H1 (cell line): ENCODE measurements around the gene MYO1A. TPM values are rescaled to one million over a fixed set of nuclear protein-coding genes. Genes with fewer than 3 reads are reported as not detected.
"Not testable (repeated sequence)": the region's sequence is repeated elsewhere in the genome, so short reads cannot be mapped to it uniquely, and the experiment has no call there.

Experiments
- CTCF ChIA-PET: fragments of 300-600 bp; sonication (Branson Sonifier 250); formaldehyde crosslinking; loops from one replicate; lab custom pipeline; 2021; ENCODE audit not compliant: partially characterized antibody; lab: Charles Lee
- POLR2A ChIA-PET: fragments of 300-600 bp; sonication (Branson Sonifier 250); formaldehyde crosslinking; loops from one replicate; lab custom pipeline; 2021; ENCODE audit warnings: inconsistent platforms; ENCODE audit not compliant: partially characterized antibody; lab: Charles Lee
- DNase-seq, 2 experiments: peaks; one replicate each; pipeline versions ENCODE4 v3.0.0 to v3.0.0-alpha.2; 2010 to 2022; ENCODE audit warnings: low spot score in 2 of 2, low read depth in 1 of 2, mixed read lengths in 1 of 2
- FAIRE-seq: peaks from 2 replicates; lab custom pipeline; 2011; peaks lifted over from hg19 to GRCh38; lab: Jason Lieb, UNC
- H2AFZ ChIP-seq: 2 replicates; pipeline ENCODE4 v1.8.1; 2012; ENCODE audit warnings: low read length, inconsistent platforms
- H2AK5ac ChIP-seq: 2 replicates; pipeline ENCODE4 v1.6.1; 2013; ENCODE audit warnings: low read depth, low read length
- H2BK120ac ChIP-seq: replicated peaks from 2 replicates; pipeline ENCODE3; 2013; ENCODE audit warnings: low read depth, low read length, inconsistent platforms
- H2BK12ac ChIP-seq: 2 replicates; pipeline ENCODE4 v1.6.1; 2013; ENCODE audit warnings: low read depth, low read length
- H2BK15ac ChIP-seq: 2 replicates; pipeline ENCODE4 v1.6.1; 2013; ENCODE audit warnings: low read length
- H2BK20ac ChIP-seq: 2 replicates; pipeline ENCODE4 v1.6.1; 2013; ENCODE audit warnings: low read length
- H2BK5ac ChIP-seq: 2 replicates; pipeline ENCODE4 v1.6.1; 2013; ENCODE audit warnings: low read depth, low read length
- H3K14ac ChIP-seq: 2 replicates; pipeline ENCODE4 v1.6.1; 2013; ENCODE audit warnings: inconsistent platforms; ENCODE audit not compliant: insufficient read length
- H3K18ac ChIP-seq: 2 replicates; pipeline ENCODE4 v1.6.1; 2013; ENCODE audit warnings: low read length; ENCODE audit errors: extremely low read depth
- H3K23ac ChIP-seq: 2 replicates; pipeline ENCODE4 v1.6.1; 2013; ENCODE audit warnings: inconsistent platforms; ENCODE audit not compliant: insufficient read length
- H3K23me2 ChIP-seq: 2 replicates; pipeline ENCODE4 v1.6.1; 2013; ENCODE audit warnings: low read depth, low read length
- H3K27ac ChIP-seq: 2 replicates; pipeline ENCODE4 v1.6.1; 2011; ENCODE audit warnings: low read depth, low read length, inconsistent platforms
- H3K27me3 ChIP-seq, 4 experiments: replicated peaks in 1 of 4; 1 replicate in 1 of 4; 2 replicates in 3 of 4; pipeline versions ENCODE4 v1.6.1 to v1.8.1; 2011 to 2013; ENCODE audit warnings: low read length in 3 of 4, mild to moderate bottlenecking in 3 of 4, inconsistent platforms in 2 of 4, mixed read lengths in 2 of 4, moderate library complexity in 1 of 4; ENCODE audit not compliant: control insufficient read depth in 3 of 4, insufficient read depth in 3 of 4; ENCODE audit errors: extremely low read depth in 1 of 4
- H3K36me3 ChIP-seq, 4 experiments: 2 replicates each; pipeline versions ENCODE4 v1.6.1 to v1.8.1; 2011 to 2013; ENCODE audit warnings: mild to moderate bottlenecking in 4 of 4, low read length in 3 of 4, moderate library complexity in 2 of 4, control low read depth in 1 of 4, inconsistent platforms in 1 of 4; ENCODE audit not compliant: insufficient read depth in 4 of 4, control insufficient read depth in 2 of 4
- H3K4ac ChIP-seq: replicated peaks from 2 replicates; pipeline ENCODE3; 2013; ENCODE audit warnings: low read length, low read depth, mixed read lengths, inconsistent platforms; ENCODE audit not compliant: insufficient read length
- H3K4me1 ChIP-seq, 4 experiments: replicated peaks in 1 of 4; 1 replicate in 1 of 4; 2 replicates in 3 of 4; pipeline versions ENCODE4 v1.6.1 to v1.8.1; 2011 to 2013; ENCODE audit warnings: low read length in 3 of 4, inconsistent platforms in 2 of 4, mixed read lengths in 1 of 4; ENCODE audit not compliant: insufficient read depth in 4 of 4, control insufficient read depth in 3 of 4
- H3K4me2 ChIP-seq, 2 experiments: 2 replicates each; pipeline versions ENCODE4 v1.6.1 to v1.8.1; 2011 to 2013; ENCODE audit warnings: low read depth in 2 of 2, low read length in 2 of 2, control low read depth in 1 of 2, inconsistent platforms in 1 of 2, mild to moderate bottlenecking in 1 of 2; ENCODE audit not compliant: insufficient read depth in 1 of 2
- H3K4me3 ChIP-seq, 4 experiments: fragments of 200-600, 300-600 bp in 1 of 4; sonication (generic), shearing (Covaris generic), sonication (Bioruptor Twin) in 1 of 4; 2 replicates each; pipeline versions ENCODE4 v1.5.1 to v1.8.1; 2011 to 2016; ENCODE audit warnings: low read length in 4 of 4, low read depth in 3 of 4, control low read depth in 2 of 4, inconsistent platforms in 2 of 4, mild to moderate bottlenecking in 2 of 4, mixed read lengths in 1 of 4, moderate library complexity in 1 of 4; ENCODE audit not compliant: insufficient read depth in 2 of 4; ENCODE audit errors: extremely low read depth in 1 of 4
- H3K56ac ChIP-seq: replicated peaks from 2 replicates; pipeline ENCODE3; 2013; ENCODE audit warnings: low read depth, mild to moderate bottlenecking, mixed read lengths, low read length, inconsistent platforms; ENCODE audit not compliant: insufficient read length
- H3K79me1 ChIP-seq: 2 replicates; pipeline ENCODE4 v1.6.1; 2013; ENCODE audit warnings: low read depth, low read length, control low read depth
- H3K79me2 ChIP-seq, 2 experiments: 2 replicates each; pipeline versions ENCODE4 v1.6.1 to v1.8.1; 2012 to 2013; ENCODE audit warnings: low read length in 2 of 2, mild to moderate bottlenecking in 2 of 2, inconsistent platforms in 1 of 2; ENCODE audit not compliant: insufficient read depth in 2 of 2, control insufficient read depth in 1 of 2
- H3K9ac ChIP-seq, 4 experiments: replicated peaks in 1 of 4; 1 replicate in 1 of 4; 2 replicates in 3 of 4; pipeline versions ENCODE4 v1.6.1 to v1.8.1; 2011 to 2013; ENCODE audit warnings: low read depth in 3 of 4, low read length in 3 of 4, control low read depth in 2 of 4, mild to moderate bottlenecking in 2 of 4, moderate library complexity in 2 of 4, inconsistent platforms in 1 of 4; ENCODE audit errors: extremely low read depth in 1 of 4
- H3K9me3 ChIP-seq, 2 experiments: 2 replicates each; pipeline versions ENCODE4 v1.6.1 to v1.8.1; 2012 to 2013; ENCODE audit warnings: mild to moderate bottlenecking in 2 of 2, moderate library complexity in 2 of 2, control low read depth in 1 of 2, inconsistent platforms in 1 of 2, low read depth in 1 of 2, low read length in 1 of 2, mixed read lengths in 1 of 2; ENCODE audit not compliant: insufficient read depth in 2 of 2
- H4K20me1 ChIP-seq, 2 experiments: replicated peaks in 1 of 2; 2 replicates each; pipeline versions ENCODE3 to v1.8.1; 2011 to 2013; ENCODE audit warnings: inconsistent platforms in 2 of 2, low read length in 2 of 2, mild to moderate bottlenecking in 1 of 2; ENCODE audit not compliant: insufficient read depth in 2 of 2, control insufficient read depth in 1 of 2
- H4K5ac ChIP-seq: 2 replicates; pipeline ENCODE4 v1.6.1; 2013; ENCODE audit warnings: low read length, low read depth, mixed read lengths, inconsistent platforms; ENCODE audit not compliant: insufficient read length
- H4K8ac ChIP-seq: 2 replicates; pipeline ENCODE4 v1.8.0; 2013; ENCODE audit warnings: mild to moderate bottlenecking, moderate library complexity, low read length, inconsistent platforms; ENCODE audit not compliant: insufficient read depth; ENCODE audit errors: extremely low read depth
- H4K91ac ChIP-seq: replicated peaks from 2 replicates; pipeline ENCODE3; 2013; ENCODE audit warnings: low read length, mixed read lengths, inconsistent platforms; ENCODE audit not compliant: insufficient read length
- CREB1 ChIP-seq: IDR thresholded peaks from 2 replicates; pipeline ENCODE4 v1.6.1; 2012; ENCODE audit warnings: inconsistent platforms
- GTF2F1 ChIP-seq: IDR thresholded peaks from 2 replicates; pipeline ENCODE4 v1.6.1; 2012; ENCODE audit warnings: low read depth, low read length, improper control_type of control experiment, borderline replicate concordance
- JUN ChIP-seq: IDR thresholded peaks from 2 replicates; pipeline ENCODE4 v1.6.1; 2011; ENCODE audit warnings: low read depth, mild to moderate bottlenecking, improper control_type of control experiment, low read length
- KDM1A ChIP-seq: fragments of 200-600, 300-600 bp; sonication (generic); IDR thresholded peaks from 2 replicates; pipeline ENCODE4 v1.7.1; 2016; ENCODE audit warnings: mild to moderate bottlenecking, low read length, borderline replicate concordance
- RAD21 ChIP-seq, 2 experiments: IDR thresholded peaks in 1 of 2; conservative IDR thresholded peaks in 1 of 2; 2 replicates each; pipeline ENCODE4 v1.6.1; 2011; ENCODE audit warnings: low read depth in 2 of 2, low read length in 2 of 2, improper control_type of control experiment in 1 of 2, inconsistent platforms in 1 of 2, mild to moderate bottlenecking in 1 of 2, moderate library complexity in 1 of 2
- SIX5 ChIP-seq: IDR thresholded peaks from 2 replicates; pipeline ENCODE4 v1.6.1; 2011; ENCODE audit warnings: mild to moderate bottlenecking, low read depth, low read length
- SP1 ChIP-seq: IDR thresholded peaks from 2 replicates; pipeline ENCODE4 v1.6.1; 2011; ENCODE audit warnings: low read depth, low read length
- TAF7 ChIP-seq: optimal IDR thresholded peaks from 2 replicates; pipeline ENCODE3; 2011; ENCODE audit warnings: low read depth, mild to moderate bottlenecking, inconsistent platforms, low read length, moderate library complexity, borderline replicate concordance
- WGBS, 2 experiments: shearing (Covaris generic) in 1 of 2; methylation state at CpG; one replicate each; pipeline versions ENCODE4 v1.1.6 to v1.1.7; 2013 to 2015; ENCODE audit warnings: low lambda C conversion rate in 2 of 2, mixed read lengths in 2 of 2, inconsistent platforms in 1 of 2, low coverage in 1 of 2, missing lambda C conversion rate in 1 of 2; ENCODE audit not compliant: insufficient replicate concordance in 2 of 2, insufficient coverage in 1 of 2, insufficient read length in 1 of 2; ENCODE audit errors: extremely low coverage in 1 of 2, missing lambda C conversion rate in 1 of 2; 5-methylcytosine and 5-hydroxymethylcytosine counted together
- polyA plus RNA-seq, 7 experiments: library from polyadenylated mRNA; depleted of rRNA in 3 of 7; stranded (reverse) in 5 of 7; unstranded in 2 of 7; fragments of >200 nt in 5 of 7; fragments of 200-250 nt in 2 of 7; gene quantifications; 1 replicate in 5 of 7; 2 replicates in 1 of 7; 4 replicates in 1 of 7; pipeline versions ENCODE4 v1.2.1 to v1.2.3, GENCODE V29; 2011 to 2013; ENCODE audit warnings: missing spikeins in 2 of 7, mixed read lengths in 2 of 7
- total RNA-seq: library from RNA; stranded (reverse); fragmentation: NEBNext Ultra II Directional; extraction: Animal tissue kit (Norgen Biotek cat#: 25700); gene quantifications from 2 replicates; pipeline ENCODE4 v1.2.1, GENCODE V29; 2021

MYO1A gene
- total and polyA plus RNA-seq, 2 of the 8 experiments (the other 6 are each of a cell fraction or from before 2014, with no cell fraction given) = 0.54 to 0.77 TPM

GRCh38 chr12:57025196-57025595, 24.7 kb downstream of the MYO1A start (continued):
- no peak for TF ChIP-seq KDM1A
- TF ChIP-seq TAF7 = no peak
- no peak for TF ChIP-seq SIX5
- TF ChIP-seq RAD21 (IDR thresholded peaks at IDR 0.05 in 1 of 2, conservative IDR thresholded peaks at IDR 0.05 in 1 of 2; ENCODE audit: low read depth in 2 of 2, low read length in 2 of 2) = no peak
- no peak for TF ChIP-seq GTF2F1
- TF ChIP-seq SP1 = no peak
- no peak for TF ChIP-seq CREB1
- TF ChIP-seq JUN = no peak

- H3K23me2 ChIP-seq, H2BK15ac ChIP-seq, H3K9me3 ChIP-seq, H3K4me2 ChIP-seq, H3K4ac ChIP-seq, H3K4me3 ChIP-seq, POLR2A ChIA-PET, H3K56ac ChIP-seq, H2AK5ac ChIP-seq, H2AFZ ChIP-seq, H4K91ac ChIP-seq, H3K18ac ChIP-seq, H2BK12ac ChIP-seq, H4K5ac ChIP-seq, H3K4me1 ChIP-seq, H3K14ac ChIP-seq, H2BK20ac ChIP-seq, H3K27me3 ChIP-seq, H4K8ac ChIP-seq, H3K23ac ChIP-seq, H3K79me1 ChIP-seq, H4K20me1 ChIP-seq, H2BK120ac ChIP-seq, FAIRE-seq, H3K27ac ChIP-seq, H3K36me3 ChIP-seq, H3K9ac ChIP-seq, DNase-seq, H3K79me2 ChIP-seq, H2BK5ac ChIP-seq: not testable (repeated sequence)
- WGBS, 2 experiments = 94% methylated on average over 5 of the region's 5 CpGs; no CpG with 5 or more reads in 1 of the 2 experiments
- CTCF ChIA-PET = interaction anchor here (0.7 to 10.1 kb wide), 8 partner anchors 9 to 102 kb away, joined by 3 to 95 read pairs (median 4); partner anchors contain the start of gene ZBTB39
Observed at GRCh38 chr12:57022324-57022723, 27.6 kb downstream of the MYO1A start.
